HCT116 (cell line): ENCODE measurements around the gene RIC8A. TPM values are rescaled to one million over a fixed set of nuclear protein-coding genes. Genes with fewer than 3 reads are reported as not detected.
A peak's percentile ranks its signal among the peaks of the same experiment; 100 is the strongest.

Experiments
- ATAC-seq: fragments of 200-7000 bp; cut with Tn5 transposase; 2 replicates; pipeline ENCODE4 v1.9.1; 2020; ENCODE audit warnings: mild to moderate bottlenecking, moderate library complexity
- BruUV-seq: library from RNA; stranded (reverse); fragments of 400-500 nt; replicated peaks from 2 replicates; lab custom pipeline; 2021; lab: Mats Ljungman, UMichigan
- CTCF ChIA-PET: fragments of 300-600 bp; sonication (Branson Sonifier 250); formaldehyde crosslinking; loops from one replicate; lab custom pipeline; 2021; ENCODE audit warnings: antibody characterized with exemption; lab: Charles Lee
- POLR2A ChIA-PET: fragments of 300-600, 350-600 bp; sonication (Branson Sonifier 250); formaldehyde crosslinking; loops from one replicate; lab custom pipeline; 2021; ENCODE audit warnings: antibody characterized with exemption; lab: Charles Lee
- RAD21 ChIA-PET, 2 experiments: fragments of 300-600 bp; sonication (Branson Sonifier 250); formaldehyde crosslinking; loops; one replicate each; lab custom pipeline; 2023; ENCODE audit warnings: low total read pairs in 2 of 2; ENCODE audit not compliant: uncharacterized antibody in 2 of 2, unreplicated experiment in 2 of 2, low non-redundant PET in 1 of 2; lab: Charles Lee
- DNase-seq: peaks from one replicate; pipeline ENCODE4 v3.0.0-alpha.2; 2010; ENCODE audit warnings: low read depth, low spot score
- H2AFZ ChIP-seq: fragments of 200-600 bp; shearing (Covaris generic), sonication (generic); 2 replicates; pipeline ENCODE4 v1.6.1; 2017; ENCODE audit warnings: low read depth, mixed run types, mixed read lengths, antibody characterized with exemption, low read length; ENCODE audit not compliant: poor library complexity, severe bottlenecking
- H3K27ac ChIP-seq: 2 replicates; pipeline ENCODE4 v1.5.1; 2012; ENCODE audit warnings: low read depth, low read length
- H3K27me3 ChIP-seq: fragments of 200-600 bp; sonication (generic); 2 replicates; pipeline ENCODE4 v1.6.1; 2016; ENCODE audit warnings: mixed run types, low read length, mixed read lengths; ENCODE audit not compliant: insufficient read depth
- H3K36me3 ChIP-seq, 2 experiments: fragments of 200-500 bp in 1 of 2; fragments of 200-600 bp in 1 of 2; sonication (Bioruptor generic) in 1 of 2; sonication (generic) in 1 of 2; 2 replicates each; pipeline versions ENCODE4 v1.5.1 to v1.6.1; 2014 to 2016; ENCODE audit warnings: low read length in 2 of 2, inconsistent platforms in 1 of 2, mixed read lengths in 1 of 2, mixed run types in 1 of 2; ENCODE audit not compliant: insufficient read depth in 2 of 2, control insufficient read depth in 1 of 2
- H3K4me1 ChIP-seq, 2 experiments: fragments of 200-600 bp in 1 of 2; sonication (generic) in 1 of 2; 2 replicates each; pipeline versions ENCODE4 v1.5.1 to v1.6.1; 2012 to 2017; ENCODE audit warnings: low read length in 2 of 2, inconsistent platforms in 1 of 2, mild to moderate bottlenecking in 1 of 2, mixed read lengths in 1 of 2, mixed run types in 1 of 2, moderate library complexity in 1 of 2; ENCODE audit not compliant: insufficient read depth in 2 of 2, control insufficient read depth in 1 of 2
- H3K4me2 ChIP-seq: fragments of 200-600 bp; sonication (generic); 2 replicates; pipeline ENCODE4 v1.6.1; 2017; ENCODE audit warnings: mixed run types, low read length, mixed read lengths
- H3K4me3 ChIP-seq, 2 experiments: fragments of 200-600 bp in 1 of 2; sonication (generic) in 1 of 2; replicated peaks in 1 of 2; 2 replicates each; pipeline ENCODE4 v1.5.1; 2011 to 2016; ENCODE audit warnings: low read length in 2 of 2, control low read depth in 1 of 2, low read depth in 1 of 2, mild to moderate bottlenecking in 1 of 2, mixed read lengths in 1 of 2, mixed run types in 1 of 2
- H3K79me2 ChIP-seq: fragments of 200-600 bp; sonication (generic); 2 replicates; pipeline ENCODE4 v1.6.1; 2017; ENCODE audit warnings: mild to moderate bottlenecking, mixed run types, low read length, moderate library complexity, mixed read lengths; ENCODE audit not compliant: insufficient read depth
- H3K9ac ChIP-seq: fragments of 200-600 bp; sonication (generic); 2 replicates; pipeline ENCODE4 v1.6.1; 2016; ENCODE audit warnings: low read length, mixed read lengths
- H3K9me2 ChIP-seq: fragments of 200-600 bp; sonication (generic), shearing (Covaris generic); 2 replicates; pipeline ENCODE4 v1.6.1; 2017; ENCODE audit warnings: mixed run types, mild to moderate bottlenecking, moderate library complexity; ENCODE audit not compliant: insufficient read depth
- H3K9me3 ChIP-seq, 2 experiments: fragments of 200-500 bp in 1 of 2; fragments of 200-600 bp in 1 of 2; sonication (Bioruptor generic) in 1 of 2; sonication (generic) in 1 of 2; 2 replicates each; pipeline ENCODE4 v1.6.1; 2014 to 2017; ENCODE audit warnings: low read length in 2 of 2, mixed read lengths in 2 of 2, inconsistent platforms in 1 of 2, low read depth in 1 of 2, mild to moderate bottlenecking in 1 of 2, mixed run types in 1 of 2, moderate library complexity in 1 of 2; ENCODE audit not compliant: control insufficient read depth in 1 of 2, insufficient read depth in 1 of 2
- H4K20me1 ChIP-seq: fragments of 200-600 bp; sonication (generic), shearing (Covaris generic); 2 replicates; pipeline ENCODE4 v1.6.1; 2017; ENCODE audit warnings: mixed run types, mild to moderate bottlenecking, moderate library complexity; ENCODE audit not compliant: insufficient read depth
- ATF3 ChIP-seq: IDR thresholded peaks from 2 replicates; pipeline ENCODE4 v1.6.1; 2012
- FOSL1 ChIP-seq: IDR thresholded peaks from 2 replicates; pipeline ENCODE4 v1.6.1; 2012; ENCODE audit warnings: low read depth
- MAX ChIP-seq: IDR thresholded peaks from 2 replicates; pipeline ENCODE4 v1.6.1; 2012
- POLR2AphosphoS5 ChIP-seq: IDR thresholded peaks from 2 replicates; pipeline ENCODE4 v1.6.1; 2011; ENCODE audit warnings: mild to moderate bottlenecking, low read depth, low read length, moderate library complexity
- SIN3A ChIP-seq: IDR thresholded peaks from 2 replicates; pipeline ENCODE4 v1.6.1; 2012; ENCODE audit warnings: low read depth
- ZBTB33 ChIP-seq: IDR thresholded peaks from 2 replicates; pipeline ENCODE4 v1.6.1; 2011; ENCODE audit warnings: mild to moderate bottlenecking, low read length, moderate library complexity; ENCODE audit not compliant: insufficient replicate concordance; ENCODE audit errors: extremely low read depth
- ZFX ChIP-seq: fragments of 450-650 bp; IDR thresholded peaks from 2 replicates; pipeline ENCODE4 v1.6.1; 2017
- intact Hi-C: fragments of 100-400 bp; cut with micrococcal nuclease; formaldehyde crosslinking; loops from 2 replicates; pipeline ENCODE4 v1.10.0; 2022
- total RNA-seq: library from RNA; stranded (reverse); gene quantifications from one replicate; pipeline ENCODE4 v1.2.1, GENCODE V29; 2021; ENCODE audit not compliant: unreplicated experiment

RIC8A gene
- total RNA-seq, 1 experiment from 2014 or later: 75.2 TPM

- Histone ChIP-seq H4K20me1 (no peaks in the 10 kb centered on the region), H3K79me2 (peaks cover 64% of the 10 kb centered on the region), H3K9me3 (no peaks in the 10 kb centered on the region), H3K27me3 (no peaks in the 10 kb centered on the region), H2AFZ (no peak overlapping the region), H3K27ac (peak overlapping the region; percentile 94), H3K9ac (peak overlapping the region; percentile 89), H3K4me3 (peak overlapping the region; percentile 76 to 99), H3K4me1 (peaks cover 16 to 24% of the 10 kb centered on the region in 2 experiments), H3K36me3 (peaks cover 24 to 45% of the 10 kb centered on the region in 2 experiments; a peak in 3 of 4 replicates), H3K4me2 (peak overlapping the region; percentile 91), H3K9me2 (no peaks in the 10 kb centered on the region)
- ATAC-seq (no peak), DNase-seq (no peak)
- intact Hi-C loops: loop anchor here (1.0 kb wide), 1 partner anchor 30 kb away; the partner anchor contains the start of genes PSMD13 and SIRT3
- POLR2A ChIA-PET: interaction anchor here (1.0 to 1.2 kb wide), 2 partner anchors 149 to 242 kb away, joined by 4 to 7 read pairs; no protein-coding TSS in a partner anchor
- CTCF ChIA-PET: no interaction called here
- TF ChIP-seq ATF3 (no peak), ZFX (peak; percentile 80; the same call in 1 of the 2 replicates), ZBTB33 (no peak), SIN3A (no peak)
- no TSS peak for BruUV-seq
- RAD21 ChIA-PET: no interaction called here
These were observed 841 bp upstream of the RIC8A start for GRCh38 chr11:206526-207207.

- intact Hi-C loops: loop anchor here (1.0 kb wide), 1 partner anchor 28 kb away; the partner anchor contains the start of genes PSMD13 and SIRT3
- ATAC-seq (peak; percentile 18), DNase-seq (no peak)
- peak overlapping the region; percentile 76 to 99 for H3K4me3 ChIP-seq
- H4K20me1 ChIP-seq: no peaks in the 10 kb centered on the region
- no peaks in the 10 kb centered on the region for H3K9me2 ChIP-seq
- no peak overlapping the region for H2AFZ ChIP-seq
- H3K36me3 ChIP-seq: peaks cover 33 to 56% of the 10 kb centered on the region in 2 experiments
- peaks cover 16 to 24% of the 10 kb centered on the region in 2 experiments for H3K4me1 ChIP-seq
- BruUV-seq: TSS peak; percentile 83
- CTCF ChIA-PET: no interaction called here
- POLR2A ChIA-PET: interaction anchor here (1.0 to 1.2 kb wide), 2 partner anchors 148 to 240 kb away, joined by 4 to 7 read pairs; no protein-coding TSS in a partner anchor
- H3K27me3 ChIP-seq: no peaks in the 10 kb centered on the region
- no peaks in the 10 kb centered on the region for H3K9me3 ChIP-seq
- TF ChIP-seq MAX: no peak
- no peak for TF ChIP-seq POLR2AphosphoS5
- no peak for TF ChIP-seq FOSL1
- H3K9ac ChIP-seq: peak overlapping the region; percentile 89
- RAD21 ChIA-PET: no interaction called here
- H3K27ac ChIP-seq: peak overlapping the region; percentile 94
- peak overlapping the region; percentile 91 for H3K4me2 ChIP-seq
- H3K79me2 ChIP-seq: peaks cover 72% of the 10 kb centered on the region
These were observed 314 bp downstream of the RIC8A start for GRCh38 chr11:207863-208180.
